HUES48 (cell line): ENCODE data around the gene GPD1L.
"Not testable (repeated sequence)": the region's sequence is repeated elsewhere in the genome, so short reads cannot be mapped to it uniquely, and the experiment has no call there.

Experiments used
- H3K27ac ChIP-seq: one replicate; pipeline ENCODE4 v1.7.0; 2013; ENCODE audit warnings: low read depth, low read length, inconsistent platforms
- H3K27me3 ChIP-seq: 2 replicates; pipeline ENCODE4 v1.6.1; 2013; ENCODE audit warnings: mild to moderate bottlenecking, low read length; ENCODE audit not compliant: control insufficient read depth, insufficient read depth
- H3K36me3 ChIP-seq: 2 replicates; pipeline ENCODE4 v1.6.1; 2013; ENCODE audit warnings: low read length; ENCODE audit not compliant: control insufficient read depth, insufficient read depth
- H3K4me1 ChIP-seq: 2 replicates; pipeline ENCODE4 v1.6.1; 2013; ENCODE audit warnings: mild to moderate bottlenecking, low read length; ENCODE audit not compliant: control insufficient read depth, insufficient read depth
- H3K4me3 ChIP-seq: 2 replicates; pipeline ENCODE4 v1.5.1; 2013; ENCODE audit warnings: mild to moderate bottlenecking, low read depth, low read length
- H3K9ac ChIP-seq: 2 replicates; pipeline ENCODE4 v1.6.1; 2013; ENCODE audit warnings: mild to moderate bottlenecking, low read depth, low read length, moderate library complexity
- H3K9me3 ChIP-seq: 2 replicates; pipeline ENCODE4 v1.6.1; 2013; ENCODE audit warnings: low read length; ENCODE audit not compliant: control insufficient read depth, insufficient read depth

The GPD1L gene

GRCh38 chr3:32105291-32106131 lies 909 bp upstream of the GPD1L start:
- Histone ChIP-seq H3K27me3 (peaks cover 19% of the 10 kb centered on the region), H3K36me3 (no peaks in the 10 kb centered on the region), H3K9me3 (peaks cover 23% of the 10 kb centered on the region), H3K4me3 (peak overlapping the region; percentile 39; the same call in 1 of the 2 replicates), H3K4me1 (0 out of 2 replicates have a peak, but pooled peaks cover 3% of the 10 kb centered on the region), H3K9ac (no peak overlapping the region), H3K27ac (no peak overlapping the region)

GRCh38 chr3:32106929-32107362 lies 526 bp downstream of the GPD1L start:
- H3K27me3 ChIP-seq, result peaks cover 19% of the 10 kb centered on the region
- H3K4me3 ChIP-seq, result peak overlapping the region; percentile 77
- 0 out of 2 replicates have a peak, but pooled peaks cover 3% of the 10 kb centered on the region for H3K4me1 ChIP-seq
- H3K27ac ChIP-seq, result no peak overlapping the region
- peaks cover 10% of the 10 kb centered on the region for H3K9me3 ChIP-seq
- no peak overlapping the region for H3K9ac ChIP-seq
- no peaks in the 10 kb centered on the region for H3K36me3 ChIP-seq

DNA sequence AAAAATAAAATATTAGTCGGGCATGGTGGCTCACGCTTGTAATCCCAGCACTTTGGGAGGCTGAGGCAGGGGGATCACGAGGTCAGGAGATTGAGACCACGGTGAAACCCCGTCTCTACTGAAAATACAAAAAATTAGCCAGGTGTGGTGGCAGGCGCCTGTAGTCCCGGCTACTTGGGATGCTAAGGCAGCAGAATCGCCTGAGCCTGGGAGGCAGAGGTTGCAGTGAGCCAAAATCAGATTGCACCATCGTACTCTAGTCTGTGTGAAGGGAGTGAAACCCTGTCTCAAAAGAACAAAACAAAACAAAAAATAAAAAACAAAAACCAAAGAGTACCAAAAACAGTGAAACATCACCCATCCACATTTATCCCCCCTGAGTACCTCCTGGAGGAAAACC lies 1.8 kb downstream of the GPD1L start:
- H3K9ac ChIP-seq, H3K9me3 ChIP-seq, H3K36me3 ChIP-seq, H3K27ac ChIP-seq, H3K4me1 ChIP-seq, H3K4me3 ChIP-seq: not testable (repeated sequence)
- peaks cover 19% of the 10 kb centered on the region for H3K27me3 ChIP-seq

DNA sequence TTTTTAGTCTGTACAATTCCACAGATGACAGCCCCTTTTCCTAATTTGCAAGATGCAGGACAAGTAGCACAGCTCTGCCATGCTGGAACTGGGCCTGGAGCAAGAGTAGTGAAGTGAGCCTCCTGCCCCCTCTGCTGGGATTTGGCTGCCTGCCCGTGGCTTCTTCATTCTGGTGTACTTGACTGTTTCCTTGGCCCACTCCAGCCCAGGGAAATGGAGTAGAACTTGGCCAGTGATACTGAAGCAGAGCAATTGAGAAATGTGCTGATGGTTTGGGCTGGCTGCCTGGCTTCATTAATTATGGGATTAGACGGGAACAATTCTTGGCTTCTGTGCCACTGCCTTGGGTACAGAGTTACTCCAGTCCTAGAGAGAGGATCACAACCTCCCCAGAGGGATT lies 2.8 kb downstream of the GPD1L start:
- H3K27ac ChIP-seq, result no peak overlapping the region
- H3K4me1 ChIP-seq, result 0 out of 2 replicates have a peak, but pooled peaks cover 3% of the 10 kb centered on the region
- H3K36me3 ChIP-seq, result no peaks in the 10 kb centered on the region
- no peak overlapping the region for H3K4me3 ChIP-seq
- H3K27me3 ChIP-seq, result peaks cover 19% of the 10 kb centered on the region
- H3K9me3 ChIP-seq, result no peaks in the 10 kb centered on the region
- no peak overlapping the region for H3K9ac ChIP-seq

GRCh38 chr3:32110233-32110760 lies 3.9 kb downstream of the GPD1L start:
- Histone ChIP-seq H3K27me3 (peaks cover 16% of the 10 kb centered on the region), H3K27ac (no peak overlapping the region), H3K4me3 (no peak overlapping the region), H3K36me3 (no peaks in the 10 kb centered on the region), H3K4me1 (0 out of 2 replicates have a peak, but pooled peaks cover 3% of the 10 kb centered on the region), H3K9ac (no peak overlapping the region), H3K9me3 (no peaks in the 10 kb centered on the region)

- Histone ChIP-seq H3K9ac (no peak overlapping the region), H3K27ac (no peak overlapping the region), H3K4me3 (no peak overlapping the region), H3K9me3 (no peaks in the 10 kb centered on the region), H3K27me3 (peaks cover 14% of the 10 kb centered on the region), H3K36me3 (no peaks in the 10 kb centered on the region), H3K4me1 (0 out of 2 replicates have a peak, but pooled peaks cover 3% of the 10 kb centered on the region)
Observed at GRCh38 chr3:32111560-32111959, 5.1 kb downstream of the GPD1L start.

DNA sequence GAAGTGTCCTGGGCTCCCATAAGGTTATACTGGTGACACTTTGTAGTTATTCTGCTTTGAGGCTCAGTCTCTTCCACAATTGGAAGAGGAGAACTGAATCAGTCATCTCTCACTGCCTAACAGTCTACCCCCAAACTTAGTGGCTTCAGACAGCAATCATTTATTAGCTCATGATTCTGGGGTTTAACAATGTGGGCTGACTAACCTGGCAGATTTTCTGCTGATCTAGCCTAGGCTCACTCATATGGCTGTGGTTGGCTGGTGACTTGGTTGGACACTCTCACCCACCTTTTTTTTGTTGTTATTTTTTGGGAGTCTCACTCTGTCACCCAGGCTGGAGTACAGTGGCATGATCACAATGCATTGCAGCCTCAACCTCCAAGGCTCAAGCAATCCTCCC lies 7.1 kb downstream of the GPD1L start:
- Histone ChIP-seq H3K4me1 (0 out of 2 replicates have a peak, but pooled peaks cover 3% of the 10 kb centered on the region), H3K27me3 (no peaks in the 10 kb centered on the region), H3K27ac (no peak overlapping the region), H3K9ac (no peak overlapping the region), H3K4me3 (no peak overlapping the region), H3K9me3 (no peaks in the 10 kb centered on the region), H3K36me3 (no peaks in the 10 kb centered on the region)

- H3K9me3 ChIP-seq, result no peaks in the 10 kb centered on the region
- H3K27ac ChIP-seq, result no peak overlapping the region
- H3K4me1 ChIP-seq, result 0 out of 2 replicates have a peak, but pooled peaks cover 3% of the 10 kb centered on the region
- no peak overlapping the region for H3K9ac ChIP-seq
- no peaks in the 10 kb centered on the region for H3K36me3 ChIP-seq
- H3K4me3 ChIP-seq, result no peak overlapping the region
- no peaks in the 10 kb centered on the region for H3K27me3 ChIP-seq
Observed at GRCh38 chr3:32113981-32114545, 7.6 kb downstream of the GPD1L start.

- H3K27me3 ChIP-seq, H3K4me1 ChIP-seq: not testable (repeated sequence)
Observed at GRCh38 chr3:32114546-32115386, 8.3 kb downstream of the GPD1L start.

DNA sequence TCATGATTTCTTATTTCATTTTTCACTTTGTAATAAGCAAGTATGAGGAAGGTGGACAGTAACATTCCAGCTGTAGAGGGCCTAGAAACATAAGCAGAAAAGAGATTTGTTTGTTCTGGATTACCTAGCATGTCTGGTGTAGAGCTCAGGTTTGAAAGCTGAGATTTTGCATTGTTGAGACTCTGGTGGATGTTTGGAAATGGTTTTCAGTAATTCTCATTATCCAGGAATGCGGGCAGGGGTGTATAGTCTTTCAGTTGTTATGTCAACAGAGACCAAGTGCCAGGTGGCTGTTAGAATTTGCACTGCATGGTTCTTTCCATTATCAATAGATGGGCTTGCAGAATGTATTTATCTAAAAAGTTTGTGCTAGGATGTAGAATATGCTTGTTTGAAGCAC lies 10.9 kb downstream of the GPD1L start:
- no peak overlapping the region for H3K9ac ChIP-seq
- 0 out of 2 replicates have a peak, but pooled peaks cover 3% of the 10 kb centered on the region for H3K4me1 ChIP-seq

More at GRCh38 chr3:32114546-32115386, 8.3 kb downstream of the GPD1L start:
- not testable (repeated sequence) for H3K27ac ChIP-seq, H3K9me3 ChIP-seq, H3K9ac ChIP-seq, H3K4me3 ChIP-seq, H3K36me3 ChIP-seq

More for the DNA sequence above, 10.9 kb downstream of the GPD1L start:
- Histone ChIP-seq H3K9me3 (no peaks in the 10 kb centered on the region), H3K27me3 (no peaks in the 10 kb centered on the region), H3K4me3 (no peak overlapping the region), H3K36me3 (no peaks in the 10 kb centered on the region), H3K27ac (no peak overlapping the region)
